HL-60 (cell line): ENCODE data around the gene DENND1A.

ENCODE experiments used
- DNase-seq, 2 experiments: peaks; one replicate each; pipeline ENCODE4 v3.0.0-alpha.2; 2010 to 2020; ENCODE audit warnings: low read depth in 1 of 2, low spot score in 1 of 2
- H3K27ac ChIP-seq: fragments of 250-450 bp; sonication (Bioruptor Pico); replicated peaks from 2 replicates; pipeline ENCODE4 v1.5.1; 2020; ENCODE audit warnings: mild to moderate bottlenecking, moderate library complexity
- H3K27me3 ChIP-seq: fragments of 250-450 bp; sonication (Bioruptor Pico); 2 replicates; pipeline ENCODE4 v1.5.1; 2021; ENCODE audit warnings: mild to moderate bottlenecking, moderate library complexity; ENCODE audit not compliant: insufficient read depth, poor library complexity, severe bottlenecking
- H3K4me3 ChIP-seq: replicated peaks from 2 replicates; pipeline ENCODE4 v1.5.1; 2011; ENCODE audit warnings: mild to moderate bottlenecking, control low read depth, low read length; ENCODE audit not compliant: insufficient read depth
- CTCF ChIP-seq: IDR thresholded peaks from one replicate; pipeline ENCODE4 v1.5.1; 2011; ENCODE audit warnings: low read length, control low read depth, inconsistent platforms; ENCODE audit not compliant: insufficient read depth
- GABPA ChIP-seq: IDR thresholded peaks from 2 replicates; pipeline ENCODE4 v1.6.1; 2012; ENCODE audit warnings: low read depth
- POLR2AphosphoS5 ChIP-seq: IDR thresholded peaks from 2 replicates; pipeline ENCODE4 v1.6.1; 2012; ENCODE audit warnings: low read depth
- REST ChIP-seq: IDR thresholded peaks from 2 replicates; pipeline ENCODE4 v1.6.1; 2012; ENCODE audit warnings: low read depth; ENCODE audit not compliant: insufficient replicate concordance
- SPI1 ChIP-seq: IDR thresholded peaks from 2 replicates; pipeline ENCODE4 v1.6.1; 2012; ENCODE audit warnings: low read depth, mild to moderate bottlenecking, borderline replicate concordance

The DENND1A gene

GRCh38 chr9:123338710-123339665 lies 590.9 kb downstream of the DENND1A start:
- DNase-seq = peak; percentile 37 to 59
- no peak for TF ChIP-seq SPI1
- TF ChIP-seq GABPA = no peak
- no peak for TF ChIP-seq CTCF
- no peak for TF ChIP-seq REST
- TF ChIP-seq POLR2AphosphoS5 = no peak
- Histone ChIP-seq H3K4me3 (peak overlapping the region; percentile 23), H3K27me3 (no peaks in the 10 kb centered on the region), H3K27ac (0 out of 2 replicates have a peak overlapping the region, but pooled peaks have one; percentile 27)

- no peak overlapping the region for H3K4me3 ChIP-seq
- no peak overlapping the region for H3K27ac ChIP-seq
- DNase-seq = no peak
- H3K27me3 ChIP-seq = no peaks in the 10 kb centered on the region
- TF ChIP-seq POLR2AphosphoS5 (no peak), CTCF (no peak), SPI1 (no peak), GABPA (no peak), REST (no peak)
Observed at GRCh38 chr9:123337971-123338370, 592.0 kb downstream of the DENND1A start.

GRCh38 chr9:123336959-123337358 lies 593.0 kb downstream of the DENND1A start:
- Histone ChIP-seq H3K27ac (no peak overlapping the region), H3K4me3 (no peak overlapping the region), H3K27me3 (no peaks in the 10 kb centered on the region)
- TF ChIP-seq GABPA = no peak
- no peak for TF ChIP-seq REST
- TF ChIP-seq CTCF = no peak
- no peak for TF ChIP-seq SPI1
- TF ChIP-seq POLR2AphosphoS5 = no peak
- no peak for DNase-seq
